ENCODE measurements around the gene SRGAP3.

Gene SRGAP3

DNA sequence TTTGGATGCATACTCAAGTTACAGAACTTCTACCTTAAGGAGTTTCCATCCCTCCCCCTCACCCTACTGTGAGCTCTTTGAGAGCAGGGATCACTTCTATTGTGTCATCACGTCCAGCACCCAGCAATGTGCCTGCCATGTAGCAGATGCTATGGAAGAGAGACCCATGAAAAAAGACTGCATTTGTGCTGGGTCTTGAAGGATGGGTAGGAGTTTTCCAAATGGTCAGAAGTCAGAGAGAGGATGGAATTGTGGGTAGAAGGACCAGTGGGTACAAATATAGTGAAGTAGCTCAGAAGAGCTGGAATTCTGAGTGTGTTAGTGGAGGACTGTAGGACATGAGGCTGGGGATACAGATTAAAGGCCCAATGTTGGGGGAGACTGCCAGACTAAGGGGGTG lies 141.7 kb downstream of the SRGAP3 start:
- no peaks in the 10 kb centered on the region for H3K9me3 ChIP-seq (ENCODE audit: severe bottlenecking)
- no peak for ATAC-seq (ENCODE audit: low read depth)
- no peak for TF ChIP-seq CTCF (IDR thresholded peaks at IDR 0.05; ENCODE audit: poor library complexity, severe bottlenecking)
- DNase-seq (ENCODE audit: low spot score): no peak
- no peaks in the 10 kb centered on the region for H3K4me1 ChIP-seq (ENCODE audit: insufficient read depth, poor library complexity, severe bottlenecking)
- peaks cover 18% of the 10 kb centered on the region for H3K36me3 ChIP-seq (ENCODE audit: low read depth)
- H3K4me3 ChIP-seq (ENCODE audit: severe bottlenecking): no peak overlapping the region
- H3K27ac ChIP-seq (ENCODE audit: poor library complexity, severe bottlenecking): no peak overlapping the region
- H3K27me3 ChIP-seq (ENCODE audit: insufficient read depth, poor library complexity, severe bottlenecking): no peaks in the 10 kb centered on the region

DNA sequence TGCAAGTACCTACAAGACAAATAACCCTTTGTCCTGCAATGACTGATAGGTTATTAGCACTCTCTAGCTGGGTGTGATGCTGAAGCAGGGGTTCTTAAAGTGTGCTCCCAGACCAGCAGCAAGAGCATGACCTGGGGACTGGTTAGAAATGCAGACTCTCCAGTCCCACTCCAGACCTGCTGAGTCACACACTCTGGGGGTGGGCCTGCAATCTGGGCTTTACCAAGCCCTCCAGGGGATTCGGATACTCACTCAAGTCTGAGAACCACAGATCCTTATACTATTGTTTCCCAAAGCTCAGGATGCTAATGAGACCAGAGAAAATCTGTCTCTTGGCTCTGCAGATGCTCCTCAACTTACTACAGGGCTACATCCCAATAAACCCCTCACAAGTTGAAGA lies 144.0 kb downstream of the SRGAP3 start:
- no peak overlapping the region for H3K4me3 ChIP-seq (ENCODE audit: severe bottlenecking)
- no peak for TF ChIP-seq CTCF (IDR thresholded peaks at IDR 0.05; ENCODE audit: poor library complexity, severe bottlenecking)
- H3K36me3 ChIP-seq (ENCODE audit: low read depth): peaks cover 20% of the 10 kb centered on the region
- H3K4me1 ChIP-seq (ENCODE audit: insufficient read depth, poor library complexity, severe bottlenecking): no peaks in the 10 kb centered on the region
- no peak for DNase-seq (ENCODE audit: low spot score)
- H3K9me3 ChIP-seq (ENCODE audit: severe bottlenecking): no peaks in the 10 kb centered on the region
- no peak overlapping the region for H3K27ac ChIP-seq (ENCODE audit: poor library complexity, severe bottlenecking)
- ATAC-seq (ENCODE audit: low read depth): no peak
- no peaks in the 10 kb centered on the region for H3K27me3 ChIP-seq (ENCODE audit: insufficient read depth, poor library complexity, severe bottlenecking)

GRCh38 chr3:9104121-9104520 lies 145.3 kb downstream of the SRGAP3 start:
- Histone ChIP-seq H3K36me3 (ENCODE audit: low read depth) (peaks cover 20% of the 10 kb centered on the region), H3K4me1 (ENCODE audit: insufficient read depth, poor library complexity, severe bottlenecking) (no peaks in the 10 kb centered on the region), H3K4me3 (ENCODE audit: severe bottlenecking) (no peak overlapping the region), H3K9me3 (ENCODE audit: severe bottlenecking) (no peaks in the 10 kb centered on the region), H3K27me3 (ENCODE audit: insufficient read depth, poor library complexity, severe bottlenecking) (no peaks in the 10 kb centered on the region), H3K27ac (ENCODE audit: poor library complexity, severe bottlenecking) (no peak overlapping the region)
- no peak for TF ChIP-seq CTCF (IDR thresholded peaks at IDR 0.05; ENCODE audit: poor library complexity, severe bottlenecking)
- DNase-seq (ENCODE audit: low spot score): no peak
- no peak for ATAC-seq (ENCODE audit: low read depth)

DNA sequence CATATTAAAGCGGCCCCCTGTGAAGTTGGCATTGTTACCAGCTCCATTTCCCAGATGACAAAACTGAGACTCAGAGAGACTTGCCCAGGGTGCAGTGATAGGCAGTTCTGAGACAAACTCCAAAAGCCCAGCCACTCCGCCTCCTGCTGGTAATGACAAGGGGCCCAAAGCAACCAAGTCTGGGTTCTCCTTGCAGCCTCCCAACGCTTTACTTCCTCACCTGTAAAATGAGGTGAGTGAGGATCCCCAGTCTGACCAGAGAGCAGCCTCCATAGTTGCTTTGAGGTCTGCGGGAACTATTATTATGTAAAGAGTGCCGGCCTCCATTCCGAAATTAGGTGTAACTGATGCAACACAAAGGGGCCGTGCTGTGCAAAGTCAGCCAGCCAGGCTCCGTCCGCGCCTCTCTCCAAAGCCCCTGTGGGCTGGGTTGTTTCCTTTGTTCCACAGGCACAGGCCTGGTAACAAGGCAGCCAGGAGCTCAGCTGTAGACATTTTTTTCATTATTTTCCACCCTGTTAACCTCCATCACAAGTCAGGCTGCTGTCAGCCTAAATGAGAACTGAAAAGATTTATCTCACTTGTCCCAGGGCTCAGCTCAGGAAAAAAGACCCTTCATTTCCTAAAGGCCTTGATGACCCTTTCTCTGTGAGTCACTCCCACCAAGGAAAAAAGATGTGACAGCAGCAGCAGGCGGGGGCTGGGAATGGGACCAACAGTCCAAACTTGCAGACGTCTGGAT lies 147.0 kb downstream of the SRGAP3 start:
- Histone ChIP-seq H3K4me1 (ENCODE audit: insufficient read depth, poor library complexity, severe bottlenecking) (no peaks in the 10 kb centered on the region), H3K9me3 (ENCODE audit: severe bottlenecking) (no peaks in the 10 kb centered on the region), H3K27me3 (ENCODE audit: insufficient read depth, poor library complexity, severe bottlenecking) (no peaks in the 10 kb centered on the region), H3K27ac (ENCODE audit: poor library complexity, severe bottlenecking) (no peak overlapping the region), H3K4me3 (ENCODE audit: severe bottlenecking) (no peak overlapping the region), H3K36me3 (ENCODE audit: low read depth) (peaks cover 20% of the 10 kb centered on the region)
- TF ChIP-seq CTCF (IDR thresholded peaks at IDR 0.05; ENCODE audit: poor library complexity, severe bottlenecking): no peak
- DNase-seq (ENCODE audit: low spot score) (no peak), ATAC-seq (ENCODE audit: low read depth) (no peak)

- no peak for TF ChIP-seq CTCF (IDR thresholded peaks at IDR 0.05; ENCODE audit: poor library complexity, severe bottlenecking)
- Histone ChIP-seq H3K27ac (ENCODE audit: poor library complexity, severe bottlenecking) (no peak overlapping the region), H3K36me3 (ENCODE audit: low read depth) (peaks cover 20% of the 10 kb centered on the region), H3K4me3 (ENCODE audit: severe bottlenecking) (no peak overlapping the region), H3K27me3 (ENCODE audit: insufficient read depth, poor library complexity, severe bottlenecking) (no peaks in the 10 kb centered on the region), H3K4me1 (ENCODE audit: insufficient read depth, poor library complexity, severe bottlenecking) (no peaks in the 10 kb centered on the region), H3K9me3 (ENCODE audit: severe bottlenecking) (no peaks in the 10 kb centered on the region)
- no peak for DNase-seq (ENCODE audit: low spot score)
- no peak for ATAC-seq (ENCODE audit: low read depth)
These were observed 148.2 kb downstream of the SRGAP3 start for GRCh38 chr3:9101286-9101685.
